Astrocyte (in vitro differentiated cells and primary cell): ENCODE data around the gene CLMP. TPM values are rescaled to one million over a fixed set of nuclear protein-coding genes. Genes with fewer than 3 reads are reported as not detected.

Source experiments
- DNase-seq: peaks from one replicate; pipeline ENCODE4 v3.0.0-alpha.2; 2010; ENCODE audit warnings: low read depth
- FAIRE-seq: peaks from 2 replicates; lab custom pipeline; 2011; peaks lifted over from hg19 to GRCh38; lab: Jason Lieb, UNC
- H2AFZ ChIP-seq: 2 replicates; pipeline ENCODE4 v1.6.0; 2012; ENCODE audit warnings: low read depth, low read length, inconsistent platforms
- H3K27ac ChIP-seq: 2 replicates; pipeline ENCODE4 v1.5.1; 2011; ENCODE audit warnings: low read depth, low read length, inconsistent platforms
- H3K27me3 ChIP-seq: 2 replicates; pipeline ENCODE4 v1.6.0; 2011; ENCODE audit warnings: low read length, inconsistent platforms; ENCODE audit not compliant: insufficient read depth
- H3K36me3 ChIP-seq: 2 replicates; pipeline ENCODE4 v1.5.1; 2011; ENCODE audit warnings: low read length, inconsistent platforms; ENCODE audit not compliant: insufficient read depth
- H3K4me1 ChIP-seq: 2 replicates; pipeline ENCODE4 v1.5.1; 2011; ENCODE audit warnings: low read length, inconsistent platforms; ENCODE audit not compliant: insufficient read depth
- H3K4me2 ChIP-seq: 2 replicates; pipeline ENCODE4 v1.6.0; 2012; ENCODE audit warnings: low read length, inconsistent platforms
- H3K4me3 ChIP-seq: 2 replicates; pipeline ENCODE4 v1.5.1; 2011; ENCODE audit warnings: low read depth, mild to moderate bottlenecking, low read length, inconsistent platforms; ENCODE audit not compliant: insufficient read depth
- H3K79me2 ChIP-seq: 2 replicates; pipeline ENCODE4 v1.6.0; 2012; ENCODE audit warnings: mild to moderate bottlenecking, low read length, inconsistent platforms; ENCODE audit not compliant: insufficient read depth
- H3K9ac ChIP-seq: 2 replicates; pipeline ENCODE4 v1.6.0; 2012; ENCODE audit warnings: mild to moderate bottlenecking, low read length, inconsistent platforms
- H3K9me3 ChIP-seq: 2 replicates; pipeline ENCODE4 v1.5.1; 2012; ENCODE audit warnings: low read depth, mild to moderate bottlenecking, low read length, inconsistent platforms; ENCODE audit not compliant: insufficient read depth
- H4K20me1 ChIP-seq: 2 replicates; pipeline ENCODE4 v1.6.0; 2012; ENCODE audit warnings: low read length, inconsistent platforms; ENCODE audit not compliant: insufficient read depth
- H3K27ac Mint-ChIP-seq: one replicate; pipeline ENCODE4 v1.8.0; 2021; ENCODE audit warnings: mild to moderate bottlenecking, mixed read lengths; ENCODE audit not compliant: unreplicated experiment
- H3K27me3 Mint-ChIP-seq: one replicate; pipeline ENCODE4 v1.8.0; 2021; ENCODE audit warnings: low read depth, mixed read lengths; ENCODE audit not compliant: unreplicated experiment
- H3K36me3 Mint-ChIP-seq: one replicate; pipeline ENCODE4 v1.8.0; 2021; ENCODE audit warnings: low read depth, mixed read lengths; ENCODE audit not compliant: unreplicated experiment
- H3K4me1 Mint-ChIP-seq: one replicate; pipeline ENCODE4 v1.8.0; 2021; ENCODE audit warnings: low read depth, mixed read lengths; ENCODE audit not compliant: unreplicated experiment
- H3K4me3 Mint-ChIP-seq: one replicate; pipeline ENCODE4 v1.8.0; 2021; ENCODE audit warnings: mild to moderate bottlenecking, moderate library complexity, mixed read lengths; ENCODE audit not compliant: unreplicated experiment
- H3K9me3 Mint-ChIP-seq: one replicate; pipeline ENCODE4 v1.8.0; 2021; ENCODE audit warnings: mild to moderate bottlenecking, mixed read lengths; ENCODE audit not compliant: unreplicated experiment
- CTCF ChIP-seq: IDR thresholded peaks from 2 replicates; pipeline ENCODE4 v1.5.1; 2011; ENCODE audit warnings: low read depth, mild to moderate bottlenecking, inconsistent platforms, low read length, moderate library complexity; ENCODE audit not compliant: insufficient read depth
- EZH2 ChIP-seq: IDR thresholded peaks from 2 replicates; pipeline ENCODE4 v1.6.1; 2012; ENCODE audit warnings: mild to moderate bottlenecking, low read length, inconsistent platforms; ENCODE audit not compliant: insufficient read depth
- total RNA-seq: library from RNA; stranded (reverse); gene quantifications from 2 replicates; pipeline ENCODE4 v1.2.1, GENCODE V29; 2021

Gene CLMP
- total RNA-seq, 1 donor from 2014 or later = 16.0 TPM

DNA sequence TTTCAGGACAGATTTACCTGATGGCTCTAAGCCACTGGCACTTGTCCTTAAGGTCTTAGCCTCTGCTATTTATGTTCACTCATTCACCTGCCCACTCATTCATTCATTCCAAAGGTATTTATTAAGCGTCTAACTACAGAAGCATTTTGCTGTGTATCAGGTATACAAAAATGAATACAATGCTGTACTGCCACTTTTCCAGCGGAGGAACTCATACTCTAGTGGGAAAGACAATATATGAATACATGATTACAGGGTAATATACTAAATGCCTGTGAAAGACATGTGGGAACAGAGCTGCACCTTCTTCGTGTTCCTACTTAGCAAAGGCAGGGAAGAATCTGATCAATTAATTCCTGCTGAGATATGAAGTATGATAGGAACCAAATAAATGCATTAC is 43.7 kb downstream of the CLMP start:
- Histone ChIP-seq H3K27ac (no peak overlapping the region), H3K79me2 (peaks cover 9% of the 10 kb centered on the region), H3K9ac (no peak overlapping the region), H3K4me1 (no peaks in the 10 kb centered on the region), H4K20me1 (peaks cover 11% of the 10 kb centered on the region), H3K9me3 (no peaks in the 10 kb centered on the region), H2AFZ (no peak overlapping the region), H3K4me3 (no peak overlapping the region), H3K36me3 (peaks cover 5% of the 10 kb centered on the region), H3K27me3 (no peaks in the 10 kb centered on the region), H3K4me2 (no peak overlapping the region)
- H3K36me3 Mint-ChIP-seq = peaks cover 4% of the 10 kb centered on the region
- no peak overlapping the region for H3K4me3 Mint-ChIP-seq
- FAIRE-seq = no peak
- no peak overlapping the region for H3K27ac Mint-ChIP-seq
- no peaks in the 10 kb centered on the region for H3K4me1 Mint-ChIP-seq
- H3K27me3 Mint-ChIP-seq = no peaks in the 10 kb centered on the region
- no peak for DNase-seq
- no peaks in the 10 kb centered on the region for H3K9me3 Mint-ChIP-seq
- no peak for TF ChIP-seq CTCF
- TF ChIP-seq EZH2 = no peak

GRCh38 chr11:123150882-123151281 is 44.2 kb downstream of the CLMP start:
- no peaks in the 10 kb centered on the region for H3K9me3 Mint-ChIP-seq

More at GRCh38 chr11:123150882-123151281, 44.2 kb downstream of the CLMP start:
- Histone ChIP-seq H3K4me2 (no peak overlapping the region), H4K20me1 (peaks cover 16% of the 10 kb centered on the region), H3K9me3 (no peaks in the 10 kb centered on the region), H3K4me1 (no peaks in the 10 kb centered on the region), H3K79me2 (peaks cover 9% of the 10 kb centered on the region), H3K36me3 (peaks cover 5% of the 10 kb centered on the region), H3K9ac (no peak overlapping the region), H2AFZ (no peak overlapping the region), H3K27me3 (no peaks in the 10 kb centered on the region), H3K4me3 (no peak overlapping the region), H3K27ac (no peak overlapping the region)
- Mint-ChIP-seq H3K4me3 (no peak overlapping the region), H3K27ac (no peak overlapping the region), H3K27me3 (no peaks in the 10 kb centered on the region), H3K4me1 (no peaks in the 10 kb centered on the region), H3K36me3 (peaks cover 3% of the 10 kb centered on the region)
- TF ChIP-seq EZH2 (no peak), CTCF (no peak)
- FAIRE-seq (no peak), DNase-seq (no peak)
